HepG2 (cell line): Measurements from ENCODE around the gene TUBE1. TPM values are rescaled to one million over a fixed set of nuclear protein-coding genes. Genes with fewer than 3 reads are reported as not detected.
A peak's percentile ranks its signal among the peaks of the same experiment; 100 is the strongest.

ENCODE experiments used
- CEBPZ ChIP-seq: IDR thresholded peaks from 2 replicates; pipeline ENCODE4 v1.6.1; 2012; ENCODE audit warnings: low read length, improper control_type of control experiment
- FOXC1 ChIP-seq: sonication (generic); formaldehyde crosslinking; IDR thresholded peaks from 2 replicates; pipeline ENCODE4 v1.8.0; 2022; ENCODE audit warnings: mild to moderate bottlenecking, missing genetic modification reagents, borderline replicate concordance
- GATAD2A ChIP-seq: IDR thresholded peaks from 2 replicates; pipeline ENCODE4 v1.6.1; 2016
- PAF1 ChIP-seq: IDR thresholded peaks from 2 replicates; pipeline ENCODE4 v1.6.1; 2016; ENCODE audit warnings: missing genetic modification reagents, missing compliant biosample characterization
- PATZ1 ChIP-seq: sonication (generic); formaldehyde crosslinking; IDR thresholded peaks from 2 replicates; pipeline ENCODE4 v1.4.0; 2020; ENCODE audit warnings: missing genetic modification reagents
- RNF2 ChIP-seq: fragments of 450-650 bp; conservative IDR thresholded peaks from 2 replicates; pipeline ENCODE4 v1.6.1; 2016; ENCODE audit warnings: low read depth
- SKI ChIP-seq: fragments of 450-650 bp; IDR thresholded peaks from one replicate; pipeline ENCODE4 v1.6.1; 2018; ENCODE audit warnings: mild to moderate bottlenecking; ENCODE audit not compliant: partially characterized antibody
- USF2 ChIP-seq, 2 experiments: sonication (generic) in 1 of 2; formaldehyde crosslinking in 1 of 2; IDR thresholded peaks; 2 replicates each; pipeline versions ENCODE4 v1.5.1 to v1.6.1; 2011 to 2020; ENCODE audit warnings: borderline replicate concordance in 1 of 2, low read depth in 1 of 2, low read length in 1 of 2, mild to moderate bottlenecking in 1 of 2, missing genetic modification reagents in 1 of 2, moderate library complexity in 1 of 2
- ZNF318 ChIP-seq: sonication (generic); formaldehyde crosslinking; IDR thresholded peaks from 2 replicates; pipeline ENCODE4 v1.4.0; 2020; ENCODE audit warnings: mild to moderate bottlenecking, missing genetic modification reagents
- ZNF605 ChIP-seq: sonication (generic); formaldehyde crosslinking; IDR thresholded peaks from 2 replicates; pipeline ENCODE4 v1.8.0; 2022; ENCODE audit warnings: mild to moderate bottlenecking, missing genetic modification reagents
- ZNF644 ChIP-seq: IDR thresholded peaks from 2 replicates; pipeline ENCODE4 v1.6.1; 2016; ENCODE audit warnings: low read depth
- ZNF652 ChIP-seq: IDR thresholded peaks from 2 replicates; pipeline ENCODE4 v1.6.1; 2016; ENCODE audit warnings: low read depth, borderline replicate concordance
- polyA plus RNA-seq, 8 experiments: library from polyadenylated mRNA; depleted of rRNA in 3 of 8; stranded (reverse) in 7 of 8; unstranded in 1 of 8; fragments of >200 nt; fragmentation: Illumina TruSeq in 4 of 8; extraction: Trizol in 4 of 8; gene quantifications; 2 replicates each; pipeline versions ENCODE4 v1.2.1 to v1.2.3, GENCODE V29; 2011 to 2016; ENCODE audit warnings: low read depth in 4 of 8, missing spikeins in 1 of 8, mixed read lengths in 1 of 8; ENCODE audit not compliant: insufficient read depth in 1 of 8
- total RNA-seq, 5 experiments: library from RNA; depleted of rRNA; stranded (reverse); fragments of >200 nt; fragmentation: Illumina TruSeq; extraction: Trizol; gene quantifications; 2 replicates each; pipeline ENCODE4 v1.2.3, GENCODE V29; 2016; ENCODE audit warnings: low read depth in 1 of 5

Gene TUBE1
- total and polyA plus RNA-seq, 2 of the 13 experiments (the other 11 are each of a cell fraction or from before 2014, with no cell fraction given), result 17.3 to 22.6 TPM

GRCh38 chr6:112029045-112029822 lies 58.0 kb downstream of the TUBE1 start (continued):
- TF ChIP-seq ZNF318 (CRISPR knock-in tag) (0 out of 2 replicates have a peak, but pooled peaks have one; percentile 40), ZNF605 (CRISPR knock-in tag) (peak; percentile 37; the same call in 1 of the 2 replicates), ZNF652 (no peak), RNF2 (0 out of 2 replicates have a peak, but pooled peaks have one; percentile 50), FOXC1 (CRISPR knock-in tag) (peak; percentile 44; the same call in 1 of the 2 replicates), SKI (no peak), USF2 (IDR thresholded peaks at IDR 0.05; ENCODE audit: low read depth, low read length) (no peak), USF2 (CRISPR knock-in tag; IDR thresholded peaks at IDR 0.05; ENCODE audit: borderline replicate concordance) (peak; percentile 50; the same call in 1 of the 2 replicates), GATAD2A (CRISPR knock-in tag) (0 out of 2 replicates have a peak, but pooled peaks have one; percentile 31), ZNF644 (peak; percentile 81), PATZ1 (no peak), CEBPZ (no peak), PAF1 (no peak)
